HepG2 (cell line): ENCODE results near the gene ENTPD5. TPM values are rescaled to one million over a fixed set of nuclear protein-coding genes. Genes with fewer than 3 reads are reported as not detected.

Source experiments
- ARID5B ChIP-seq: IDR thresholded peaks from 2 replicates; pipeline ENCODE4 v1.4.0; 2020; ENCODE audit warnings: mild to moderate bottlenecking, missing genetic modification reagents
- BCL3 ChIP-seq: sonication (generic); formaldehyde crosslinking; IDR thresholded peaks from 2 replicates; pipeline ENCODE4 v1.5.1; 2020; ENCODE audit warnings: mild to moderate bottlenecking, missing genetic modification reagents, moderate library complexity
- KLF12 ChIP-seq: sonication (generic); formaldehyde crosslinking; IDR thresholded peaks from 2 replicates; pipeline ENCODE4 v1.4.0; 2020; ENCODE audit warnings: missing genetic modification reagents, borderline replicate concordance
- LBX2 ChIP-seq: sonication (generic); formaldehyde crosslinking; IDR thresholded peaks from 2 replicates; pipeline ENCODE4 v1.5.0; 2020; ENCODE audit warnings: missing genetic modification reagents, mild to moderate bottlenecking, borderline replicate concordance
- MAF1 ChIP-seq: sonication (generic); formaldehyde crosslinking; IDR thresholded peaks from 2 replicates; pipeline ENCODE4 v1.5.0; 2020; ENCODE audit warnings: missing genetic modification reagents, borderline replicate concordance
- MAFK ChIP-seq, 2 experiments: IDR thresholded peaks in 1 of 2; conservative IDR thresholded peaks in 1 of 2; 2 replicates each; pipeline ENCODE4 v1.6.1; 2011; ENCODE audit warnings: improper control_type of control experiment in 2 of 2, low read length in 2 of 2
- MTERF4 ChIP-seq: sonication (generic); formaldehyde crosslinking; IDR thresholded peaks from 2 replicates; pipeline ENCODE4 v1.8.0; 2023; ENCODE audit warnings: mild to moderate bottlenecking, missing genetic modification reagents
- NPAS2 ChIP-seq: sonication (generic); formaldehyde crosslinking; IDR thresholded peaks from 2 replicates; pipeline ENCODE4 v1.8.0; 2022; ENCODE audit warnings: mild to moderate bottlenecking, missing genetic modification reagents, borderline replicate concordance
- NR0B2 ChIP-seq: sonication (generic); formaldehyde crosslinking; IDR thresholded peaks from 2 replicates; pipeline ENCODE4 v1.4.0; 2020; ENCODE audit warnings: mild to moderate bottlenecking, missing genetic modification reagents
- SMARCC2 ChIP-seq: fragments of 450-650 bp; IDR thresholded peaks from 2 replicates; pipeline ENCODE4 v1.6.1; 2017; ENCODE audit warnings: antibody characterized with exemption, mild to moderate bottlenecking
- SP140L ChIP-seq: sonication (generic); formaldehyde crosslinking; IDR thresholded peaks from 2 replicates; pipeline ENCODE4 v1.4.0; 2020; ENCODE audit warnings: missing genetic modification reagents, borderline replicate concordance
- SRSF1 ChIP-seq: fragments of 200-400 bp; formaldehyde crosslinking; optimal IDR thresholded peaks from 2 replicates; pipeline ENCODE3; 2017; ENCODE audit warnings: mild to moderate bottlenecking, low read depth, low read length, moderate library complexity
- ZBTB38 ChIP-seq: sonication (generic); formaldehyde crosslinking; IDR thresholded peaks from 2 replicates; pipeline ENCODE4 v1.5.1; 2020; ENCODE audit warnings: mild to moderate bottlenecking, missing genetic modification reagents
- ZNF136 ChIP-seq: sonication (generic); formaldehyde crosslinking; IDR thresholded peaks from 2 replicates; pipeline ENCODE4 v1.8.1; 2022; ENCODE audit warnings: low read depth, mild to moderate bottlenecking, moderate library complexity, missing genetic modification reagents
- ZNF205 ChIP-seq: IDR thresholded peaks from 2 replicates; pipeline ENCODE4 v1.6.1; 2018; ENCODE audit warnings: missing biosample characterization, missing genetic modification reagents
- ZNF30 ChIP-seq: sonication (generic); formaldehyde crosslinking; IDR thresholded peaks from 2 replicates; pipeline ENCODE4 v1.5.0; 2020; ENCODE audit warnings: mild to moderate bottlenecking, missing genetic modification reagents
- ZNF414 ChIP-seq: sonication (generic); formaldehyde crosslinking; IDR thresholded peaks from 2 replicates; pipeline ENCODE4 v1.5.0; 2020; ENCODE audit warnings: missing genetic modification reagents
- ZNF549 ChIP-seq: sonication (generic); formaldehyde crosslinking; IDR thresholded peaks from 2 replicates; pipeline ENCODE4 v1.5.0; 2020; ENCODE audit warnings: missing genetic modification reagents
- ZNF775 ChIP-seq: sonication (generic); formaldehyde crosslinking; IDR thresholded peaks from 2 replicates; pipeline ENCODE4 v1.4.0; 2020; ENCODE audit warnings: missing genetic modification reagents, mild to moderate bottlenecking, moderate library complexity, borderline replicate concordance
- ZNF788 ChIP-seq: sonication (generic); formaldehyde crosslinking; IDR thresholded peaks from 2 replicates; pipeline ENCODE4 v1.5.0; 2020; ENCODE audit warnings: mild to moderate bottlenecking, missing genetic modification reagents, borderline replicate concordance
- ZSCAN9 ChIP-seq: IDR thresholded peaks from 2 replicates; pipeline ENCODE4 v1.6.1; 2016; ENCODE audit warnings: borderline replicate concordance
- polyA plus RNA-seq, 8 experiments: library from polyadenylated mRNA; depleted of rRNA in 3 of 8; stranded (reverse) in 7 of 8; unstranded in 1 of 8; fragments of >200 nt; fragmentation: Illumina TruSeq in 4 of 8; extraction: Trizol in 4 of 8; gene quantifications; 2 replicates each; pipeline versions ENCODE4 v1.2.1 to v1.2.3, GENCODE V29; 2011 to 2016; ENCODE audit warnings: low read depth in 4 of 8, missing spikeins in 1 of 8, mixed read lengths in 1 of 8; ENCODE audit not compliant: insufficient read depth in 1 of 8
- total RNA-seq, 5 experiments: library from RNA; depleted of rRNA; stranded (reverse); fragments of >200 nt; fragmentation: Illumina TruSeq; extraction: Trizol; gene quantifications; 2 replicates each; pipeline ENCODE4 v1.2.3, GENCODE V29; 2016; ENCODE audit warnings: low read depth in 1 of 5

Gene ENTPD5
- total and polyA plus RNA-seq, 2 of the 13 experiments (the other 11 are each of a cell fraction or from before 2014, with no cell fraction given), result 33.8 to 43.3 TPM

- TF ChIP-seq ZNF775 (CRISPR knock-in tag) (no peak), NPAS2 (no peak), ZNF549 (no peak), MTERF4 (CRISPR knock-in tag) (peak; percentile 47; the same call in 1 of the 2 replicates), MAFK (conservative IDR thresholded peaks at IDR 0.05 in 1 of 2, IDR thresholded peaks at IDR 0.05 in 1 of 2; ENCODE audit: low read length in 2 of 2) (no peak), MAF1 (CRISPR knock-in tag) (0 out of 2 replicates have a peak, but pooled peaks have one; percentile 3), ZNF414 (CRISPR knock-in tag) (no peak), ARID5B (peak; percentile 7; the same call in 1 of the 2 replicates), ZNF788 (CRISPR knock-in tag) (no peak), NR0B2 (CRISPR knock-in tag) (no peak; the same call in 1 of the 2 replicates), ZNF30 (no peak), ZNF136 (CRISPR knock-in tag) (no peak), ZBTB38 (CRISPR knock-in tag) (peak; percentile 61; the same call in 1 of the 2 replicates), BCL3 (CRISPR knock-in tag) (peak; percentile 16; the same call in 1 of the 2 replicates), SRSF1 (peak; percentile 35), ZNF205 (0 out of 2 replicates have a peak, but pooled peaks have one; percentile 60), ZSCAN9 (CRISPR knock-in tag) (no peak), KLF12 (CRISPR knock-in tag) (peak; percentile 71), SP140L (no peak), SMARCC2 (no peak), LBX2 (CRISPR knock-in tag) (0 out of 2 replicates have a peak, but pooled peaks have one; percentile 49)
These were observed at the start of gene ENTPD5, which contains the start of gene BBOF1 (continued) for GRCh38 chr14:74018586-74019407.
